DND-41 (cell line): ENCODE results near the gene FAM240A.

Experiments
- CTCF ChIP-seq: IDR thresholded peaks from 2 replicates; pipeline ENCODE4 v1.5.1; 2012; ENCODE audit warnings: borderline replicate concordance, low read length, moderate library complexity, mild to moderate bottlenecking; ENCODE audit not compliant: poor library complexity, severe bottlenecking; ENCODE audit errors: extremely low read depth
- EZH2 ChIP-seq: IDR thresholded peaks from 3 replicates; pipeline ENCODE4 v1.6.1; 2012; ENCODE audit warnings: borderline replicate concordance, low read depth, mild to moderate bottlenecking, moderate library complexity, low read length, inconsistent platforms; ENCODE audit not compliant: severe bottlenecking

GRCh38 chr3:46668591-46668990 is 56.3 kb downstream of the FAM240A start:
- TF ChIP-seq CTCF (no peak), EZH2 (no peak)
